ENCODE measurements around the gene IPO4. TPM values are rescaled to one million over a fixed set of nuclear protein-coding genes. Genes with fewer than 3 reads are reported as not detected.

The IPO4 gene
- total and polyA plus RNA-seq, 7 donors, result 3.0 to 37.1 (median 12.8) TPM

- Histone ChIP-seq H3K4me3 (peak overlapping the region in 3 of 4 donors; percentile 58 to 67 (median 66)), H3K27ac (peak overlapping the region; percentile 73 to 84 (median 76)), H3K27me3 (no peaks in the 10 kb centered on the region), H3K9me3 (no peaks in the 10 kb centered on the region), H3K4me1 (peaks cover 0 to 24% (median 20%) of the 10 kb centered on the region in 4 donors), H3K36me3 (peaks cover 0 to 60% (median 38%) of the 10 kb centered on the region in 4 donors)
- no peak for DNase-seq
- no peak for TF ChIP-seq CTCF (IDR thresholded peaks at IDR 0.05)
- TF ChIP-seq POLR2AphosphoS5 (IDR thresholded peaks at IDR 0.05), result no peak
- no peak for TF ChIP-seq EP300 (IDR thresholded peaks at IDR 0.05)
- no peak for TF ChIP-seq POLR2A (IDR thresholded peaks at IDR 0.05)
- 1 to 3% methylated on average over 3 of the region's 3 CpGs for WGBS, 2 donors
- intact Hi-C loops (cut with DNase I), result loop anchor here (2.0 kb wide), 1 partner anchor 28 kb away; the partner anchor contains the start of gene IRF9
These were observed 401 bp upstream of the IPO4 start for GRCh38 chr14:24189059-24189375.

- Histone ChIP-seq H3K9me3 (no peaks in the 10 kb centered on the region), H3K4me1 (peaks cover 0 to 22% (median 19%) of the 10 kb centered on the region in 4 donors), H3K36me3 (peaks cover 0 to 65% (median 43%) of the 10 kb centered on the region in 4 donors), H3K27ac (peak overlapping the region in 2 of 4 donors; percentile 74 to 84), H3K27me3 (no peaks in the 10 kb centered on the region), H3K4me3 (peak overlapping the region in 2 of 4 donors; percentile 58 to 66)
- no peak for DNase-seq
- intact Hi-C loops (cut with DNase I), result no loop called here
- WGBS, 2 donors, result 87 to 89% methylated on average over 2 of the region's 2 CpGs
- TF ChIP-seq POLR2A (IDR thresholded peaks at IDR 0.05) (no peak), POLR2AphosphoS5 (IDR thresholded peaks at IDR 0.05) (no peak), CTCF (IDR thresholded peaks at IDR 0.05) (no peak), EP300 (IDR thresholded peaks at IDR 0.05) (no peak)
These were observed 1.1 kb downstream of the IPO4 start for GRCh38 chr14:24187539-24187915.

- TF ChIP-seq POLR2AphosphoS5 (IDR thresholded peaks at IDR 0.05) (no peak), EP300 (IDR thresholded peaks at IDR 0.05) (no peak), POLR2A (IDR thresholded peaks at IDR 0.05) (no peak), CTCF (IDR thresholded peaks at IDR 0.05) (no peak)
- Histone ChIP-seq H3K4me1 (peaks cover 0 to 22% (median 19%) of the 10 kb centered on the region in 4 donors), H3K4me3 (no peak overlapping the region), H3K27me3 (no peaks in the 10 kb centered on the region), H3K9me3 (no peaks in the 10 kb centered on the region), H3K36me3 (peaks cover 0 to 65% (median 40%) of the 10 kb centered on the region in 4 donors), H3K27ac (no peak overlapping the region)
- intact Hi-C loops (cut with DNase I), result no loop called here
- no peak for DNase-seq
- WGBS, 2 donors, result 94 to 95% methylated on average over 10 of the region's 10 CpGs
These were observed 1.6 kb downstream of the IPO4 start for GRCh38 chr14:24186831-24187538.

- Histone ChIP-seq H3K36me3 (peaks cover 0 to 65% (median 36%) of the 10 kb centered on the region in 4 donors), H3K9me3 (no peaks in the 10 kb centered on the region), H3K4me3 (no peak overlapping the region), H3K4me1 (peaks cover 0 to 24% (median 19%) of the 10 kb centered on the region in 4 donors), H3K27me3 (no peaks in the 10 kb centered on the region), H3K27ac (no peak overlapping the region)
- 95 to 96% methylated on average over 11 of the region's 11 CpGs for WGBS, 2 donors
- intact Hi-C loops (cut with DNase I), result no loop called here
- DNase-seq, result no peak
- TF ChIP-seq POLR2AphosphoS5 (IDR thresholded peaks at IDR 0.05) (no peak), EP300 (IDR thresholded peaks at IDR 0.05) (no peak), CTCF (IDR thresholded peaks at IDR 0.05) (no peak), POLR2A (IDR thresholded peaks at IDR 0.05) (no peak)
These were observed 2.9 kb downstream of the IPO4 start for GRCh38 chr14:24185741-24186140.
